GM18517 (cell line): Measurements from ENCODE around the gene TRAF4.

Experiments used
- ATAC-seq: cut with Tn5 transposase; IDR thresholded peaks from one replicate; pipeline ENCODE4 v1.9.1; 2021; ENCODE audit warnings: mild to moderate bottlenecking, moderate library complexity; ENCODE audit not compliant: unreplicated experiment

TRAF4 gene

DNA sequence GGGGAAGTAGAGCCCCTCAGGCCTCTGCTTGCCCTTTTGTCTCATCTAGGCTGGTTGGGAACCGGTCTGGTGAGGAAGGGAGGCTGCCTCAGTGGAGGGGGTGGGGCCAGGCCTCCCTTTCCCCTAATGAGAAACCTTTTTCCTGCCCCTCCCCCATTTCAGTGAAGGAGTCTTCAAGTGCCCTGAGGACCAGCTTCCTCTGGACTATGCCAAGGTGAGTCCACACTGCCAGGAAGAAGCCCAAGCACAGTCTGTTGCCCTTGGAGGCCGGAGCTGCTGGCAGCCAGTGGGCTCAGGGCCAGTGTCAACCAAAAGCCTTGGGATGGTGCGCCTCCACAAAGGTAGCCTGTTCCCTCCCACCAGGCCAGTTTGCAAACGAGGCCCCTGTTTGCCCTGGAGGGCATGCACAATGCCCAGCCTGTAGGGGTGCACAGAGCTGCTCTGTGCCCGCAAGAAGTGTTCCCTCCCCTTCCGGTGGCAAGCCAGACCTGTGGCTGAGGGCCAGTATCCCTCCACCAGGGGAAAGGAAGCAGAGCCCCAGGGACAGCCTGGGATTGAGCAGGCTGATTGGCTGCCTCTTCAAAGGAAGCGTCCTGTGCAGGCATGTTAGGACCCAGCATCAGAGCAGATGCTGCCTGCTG, 3.4 kb downstream of the TRAF4 start:
- no peak for ATAC-seq

DNA sequence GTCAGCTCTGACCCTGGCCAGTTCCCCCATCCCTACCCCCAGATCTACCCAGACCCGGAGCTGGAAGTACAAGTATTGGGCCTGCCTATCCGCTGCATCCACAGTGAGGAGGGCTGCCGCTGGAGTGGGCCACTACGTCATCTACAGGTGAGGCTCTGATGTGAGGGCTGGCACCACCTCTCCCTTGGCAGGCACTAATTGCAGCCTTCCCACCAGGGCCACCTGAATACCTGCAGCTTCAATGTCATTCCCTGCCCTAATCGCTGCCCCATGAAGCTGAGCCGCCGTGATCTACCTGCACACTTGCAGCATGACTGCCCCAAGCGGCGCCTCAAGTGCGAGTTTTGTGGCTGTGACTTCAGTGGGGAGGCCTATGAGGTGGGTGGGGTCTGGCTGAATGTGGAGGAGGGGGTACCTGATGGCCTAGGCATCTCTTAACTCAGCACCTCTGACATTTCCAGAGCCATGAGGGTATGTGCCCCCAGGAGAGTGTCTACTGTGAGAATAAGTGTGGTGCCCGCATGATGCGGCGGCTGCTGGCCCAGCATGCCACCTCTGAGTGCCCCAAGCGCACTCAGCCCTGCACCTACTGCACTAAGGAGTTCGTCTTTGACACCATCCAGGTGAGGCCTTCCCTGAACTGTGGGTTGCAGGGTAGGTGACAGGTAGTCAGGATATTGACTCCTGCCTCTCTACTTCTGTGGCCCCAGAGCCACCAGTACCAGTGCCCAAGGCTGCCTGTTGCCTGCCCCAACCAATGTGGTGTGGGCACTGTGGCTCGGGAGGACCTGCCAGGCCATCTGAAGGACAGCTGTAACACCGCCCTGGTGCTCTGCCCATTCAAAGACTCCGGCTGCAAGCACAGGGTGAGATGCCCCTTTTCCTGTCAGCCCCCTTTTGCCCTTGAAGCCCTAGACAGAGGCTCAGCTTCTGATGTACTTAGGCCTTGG, 4.3 kb downstream of the TRAF4 start:
- ATAC-seq: no peak

DNA sequence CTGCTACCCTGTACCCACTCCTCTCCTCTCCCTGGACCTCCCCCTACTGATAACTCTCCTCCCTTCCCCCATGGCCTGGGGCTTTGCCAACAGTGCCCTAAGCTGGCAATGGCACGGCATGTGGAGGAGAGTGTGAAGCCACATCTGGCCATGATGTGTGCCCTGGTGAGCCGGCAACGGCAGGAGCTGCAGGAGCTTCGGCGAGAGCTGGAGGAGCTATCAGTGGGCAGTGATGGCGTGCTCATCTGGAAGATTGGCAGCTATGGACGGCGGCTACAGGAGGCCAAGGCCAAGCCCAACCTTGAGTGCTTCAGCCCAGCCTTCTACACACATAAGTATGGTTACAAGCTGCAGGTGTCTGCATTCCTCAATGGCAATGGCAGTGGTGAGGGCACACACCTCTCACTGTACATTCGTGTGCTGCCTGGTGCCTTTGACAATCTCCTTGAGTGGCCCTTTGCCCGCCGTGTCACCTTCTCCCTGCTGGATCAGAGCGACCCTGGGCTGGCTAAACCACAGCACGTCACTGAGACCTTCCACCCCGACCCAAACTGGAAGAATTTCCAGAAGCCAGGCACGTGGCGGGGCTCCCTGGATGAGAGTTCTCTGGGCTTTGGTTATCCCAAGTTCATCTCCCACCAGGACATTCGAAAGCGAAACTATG, 5.2 kb downstream of the TRAF4 start:
- no peak for ATAC-seq

GRCh38 chr17:28749516-28750177, 5.8 kb downstream of the TRAF4 start:
- ATAC-seq: no peak

- peak; percentile 67 for ATAC-seq
Observed at GRCh38 chr17:28750178-28751047, 6.6 kb downstream of the TRAF4 start.

GRCh38 chr17:28751600-28752366, 8.0 kb downstream of the TRAF4 start:
- ATAC-seq: no peak

GRCh38 chr17:28755486-28755885, 11.7 kb downstream of the TRAF4 start:
- no peak for ATAC-seq

DNA sequence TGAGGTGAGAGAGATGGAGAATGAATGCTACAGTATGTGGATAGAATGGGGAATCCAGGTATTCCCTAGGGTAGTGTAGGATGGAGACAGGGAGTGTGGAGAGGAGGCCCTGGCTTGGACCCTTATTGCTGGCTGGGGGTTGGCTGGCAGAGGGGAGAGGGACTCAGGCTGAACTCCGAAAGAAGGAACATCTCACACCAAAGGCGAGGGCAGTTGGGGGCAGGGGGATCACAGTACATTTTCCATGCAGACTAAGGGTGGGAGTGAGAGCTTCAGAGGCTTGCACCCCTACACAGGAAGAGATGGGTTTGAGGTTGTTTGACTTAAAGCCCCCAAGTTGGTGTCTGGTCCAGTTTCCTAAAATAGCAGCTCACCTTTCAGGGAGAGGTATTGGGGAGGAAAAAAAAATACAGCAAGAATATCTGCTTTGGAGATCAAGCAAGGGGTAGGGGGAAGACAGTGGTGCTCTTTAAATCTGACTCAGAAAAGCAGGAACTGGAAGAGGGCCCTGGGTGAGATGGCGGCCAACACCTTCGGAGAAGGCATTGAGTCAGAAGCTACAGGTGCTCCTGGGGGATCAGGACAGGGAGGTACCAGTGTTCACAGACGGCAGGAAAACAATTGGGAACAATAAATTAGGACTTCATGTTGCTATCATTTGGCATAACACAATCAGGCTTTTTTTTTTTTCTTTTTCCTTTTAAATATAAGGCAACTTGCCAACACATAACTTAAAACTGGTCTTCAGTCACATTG, 12.4 kb downstream of the TRAF4 start:
- ATAC-seq: no peak

DNA sequence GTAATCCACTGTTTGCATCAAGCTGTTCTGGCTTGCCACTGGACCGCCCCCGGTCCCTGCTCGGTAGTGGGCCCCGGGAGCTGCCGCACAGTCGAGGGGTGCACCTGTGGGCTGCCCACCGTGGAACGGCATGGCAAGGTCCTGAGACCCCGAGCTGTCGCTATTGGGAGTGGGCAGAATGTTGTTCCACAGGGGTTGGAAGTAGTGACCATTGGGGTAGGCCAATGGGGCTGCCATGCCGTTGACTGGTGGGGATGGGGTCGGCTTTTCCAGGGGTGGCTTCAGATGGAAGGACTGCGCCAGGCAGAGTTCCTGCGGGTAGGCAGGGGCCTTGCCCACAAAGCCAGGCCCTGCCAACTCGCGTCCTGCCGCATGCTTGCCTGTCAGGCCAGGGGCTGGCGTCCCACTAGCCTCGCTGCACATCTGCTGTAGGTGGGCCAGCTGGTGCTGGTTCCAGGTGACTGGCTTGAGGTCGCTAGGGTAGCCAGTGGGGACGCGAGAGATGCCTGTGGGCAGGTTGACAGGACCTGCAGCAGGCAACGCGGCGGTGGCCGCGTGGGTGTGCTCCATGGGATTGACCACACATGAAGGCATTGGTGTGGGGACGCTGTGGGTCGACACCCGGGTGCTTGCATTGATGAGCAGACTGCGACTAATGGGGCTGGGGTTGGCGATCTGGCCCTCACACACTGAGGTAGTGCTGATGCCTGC, 14.8 kb downstream of the TRAF4 start:
- no peak for ATAC-seq

DNA sequence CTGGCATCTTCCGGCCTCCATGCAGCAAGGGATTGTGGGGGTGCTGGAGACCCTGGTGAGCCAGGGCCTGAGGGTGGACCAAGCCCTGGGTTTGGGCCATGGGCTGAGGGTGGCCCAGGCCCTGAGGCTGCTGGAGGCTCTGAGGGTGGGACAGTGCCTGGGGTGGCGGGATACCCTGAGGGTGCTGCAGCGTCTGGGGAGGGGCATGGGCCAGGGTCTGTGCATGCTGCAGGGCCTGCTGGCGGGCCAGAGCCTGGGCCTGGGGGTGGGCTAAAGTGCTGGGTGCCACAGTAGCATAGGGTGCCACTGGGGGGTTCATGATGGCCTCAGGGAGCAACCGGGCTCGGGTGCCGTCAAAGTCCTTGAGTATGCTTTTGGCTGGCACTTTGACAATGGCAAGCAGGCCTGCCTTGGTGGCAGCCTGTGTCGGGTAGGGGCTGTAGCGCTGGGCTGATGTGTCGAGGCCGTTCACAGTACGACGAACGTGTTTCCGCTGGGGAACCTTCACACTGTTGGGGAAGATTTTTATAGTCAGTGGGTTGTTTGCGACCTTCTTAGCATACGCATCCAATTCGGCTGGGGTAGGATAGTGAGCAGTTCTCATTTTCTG, 15.6 kb downstream of the TRAF4 start:
- ATAC-seq: no peak

DNA sequence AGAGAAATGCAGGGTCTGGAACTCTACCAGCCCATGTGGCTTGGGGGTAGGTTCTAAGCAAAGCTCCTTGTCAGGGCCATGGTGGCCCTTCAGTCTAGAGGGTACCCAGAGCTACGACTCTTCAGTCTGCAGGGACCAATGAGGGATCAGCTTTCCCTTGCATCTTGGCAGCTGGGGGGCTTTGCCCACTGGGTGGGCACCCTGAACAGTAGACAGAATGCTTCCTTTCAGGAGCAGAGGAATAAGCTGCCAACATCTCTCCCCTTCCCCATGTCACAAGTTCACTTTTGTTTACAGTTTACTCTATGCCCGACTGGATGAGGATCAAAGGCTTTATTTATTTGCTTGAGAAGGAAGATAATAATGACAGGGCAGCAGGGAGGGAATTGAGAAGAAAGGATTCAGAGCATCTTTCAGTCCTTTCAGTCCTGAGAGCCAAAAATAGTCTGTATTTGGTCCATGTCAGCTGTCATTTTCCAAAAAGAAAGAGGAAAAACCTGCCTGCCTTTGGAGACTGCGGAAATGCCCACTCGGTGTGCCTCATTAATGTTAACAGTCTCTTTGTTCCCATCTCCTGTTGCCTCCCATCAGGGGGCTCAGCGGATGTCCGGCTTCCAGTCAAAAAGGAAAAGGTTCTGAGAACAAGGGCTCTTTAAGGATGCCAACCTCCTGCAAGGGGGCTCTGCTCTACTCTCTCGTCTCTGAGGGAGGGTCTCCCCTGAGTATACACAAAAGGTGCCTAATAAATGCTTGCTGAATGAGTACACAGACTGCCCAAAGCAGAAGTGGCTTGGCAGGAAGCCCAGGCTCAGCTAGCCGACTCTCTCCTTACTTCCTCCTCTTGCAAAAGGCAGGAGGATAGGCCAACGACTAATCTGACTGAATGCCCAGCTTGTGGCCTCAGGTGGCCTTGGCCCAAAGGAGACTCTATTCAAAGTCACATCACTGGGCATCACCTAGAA, 17.1 kb downstream of the TRAF4 start:
- ATAC-seq: no peak

DNA sequence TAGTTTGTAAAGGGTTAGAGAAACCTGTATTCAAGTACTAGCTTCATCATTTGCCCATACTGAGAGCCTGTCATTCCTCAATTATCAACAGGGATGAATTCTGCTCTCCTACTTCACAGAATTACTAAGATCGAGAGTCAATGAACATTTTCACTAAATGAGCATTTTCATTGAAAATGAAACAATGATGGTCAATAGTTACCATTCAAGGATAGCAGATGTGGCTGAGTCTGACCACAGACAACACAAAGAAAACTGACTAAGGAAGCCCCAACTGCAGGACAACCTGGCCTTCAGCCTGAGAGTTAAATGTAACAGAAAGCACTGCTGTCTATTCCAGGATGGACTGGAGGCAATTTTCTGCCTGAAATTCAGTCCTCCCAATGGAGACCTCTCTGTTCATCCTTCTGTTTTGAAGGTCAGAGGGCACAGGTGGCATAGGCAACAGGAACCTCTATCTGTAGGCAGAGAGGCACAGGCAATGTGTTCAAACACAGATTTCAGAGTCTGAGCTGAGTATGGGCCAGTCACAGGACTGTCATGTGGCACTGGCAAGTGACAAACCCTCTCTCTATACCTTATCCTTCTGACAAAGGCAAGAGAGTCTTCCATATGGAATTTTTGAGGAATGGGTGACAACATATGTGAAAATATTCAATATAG, 19.5 kb downstream of the TRAF4 start:
- peak; percentile 55 for ATAC-seq

- ATAC-seq: peak; percentile 42
Observed at GRCh38 chr17:28763804-28764266, 20.0 kb downstream of the TRAF4 start.

- no peak for ATAC-seq
Observed at GRCh38 chr17:28765038-28765437, 21.2 kb downstream of the TRAF4 start.

- no peak for ATAC-seq
Observed at GRCh38 chr17:28773736-28774135, 29.9 kb downstream of the TRAF4 start.

GRCh38 chr17:28774206-28774605, 30.4 kb downstream of the TRAF4 start:
- ATAC-seq: no peak
